H4 (cell line): ENCODE results near the gene PHTF1. TPM values are rescaled to one million over a fixed set of nuclear protein-coding genes. Genes with fewer than 3 reads are reported as not detected.

Source experiments
- DNase-seq: peaks from one replicate; pipeline ENCODE4 v3.0.0-alpha.2; 2015; ENCODE audit warnings: low spot score
- total RNA-seq: library from RNA; depleted of rRNA; stranded (reverse); fragments of >200 nt; shearing (Covaris generic); gene quantifications from 2 replicates; pipeline ENCODE4 v1.2.3, GENCODE V29; 2014; rRNA removed

The PHTF1 gene
- total RNA-seq, 1 experiment from 2014 or later = 26.3 TPM

DNA sequence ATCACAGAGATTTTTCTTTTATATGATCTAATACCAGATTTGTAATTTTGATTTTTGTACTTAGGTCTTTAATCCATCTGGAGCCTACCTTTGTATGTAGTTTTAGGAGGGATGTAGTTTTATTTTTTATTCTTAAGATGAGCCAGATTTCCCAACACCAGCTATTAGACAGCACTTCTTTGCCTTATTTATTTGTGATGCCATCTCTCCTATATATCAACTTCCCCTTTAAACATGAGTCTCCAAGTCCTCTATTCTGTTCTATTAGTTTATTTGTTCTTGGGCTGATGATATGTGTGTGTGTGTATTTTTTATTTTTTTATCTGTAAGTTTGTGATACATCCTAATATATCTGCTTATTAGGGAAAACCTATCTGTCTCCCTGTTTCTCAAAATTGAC lies 94.2 kb downstream of the PHTF1 start:
- DNase-seq = no peak

DNA sequence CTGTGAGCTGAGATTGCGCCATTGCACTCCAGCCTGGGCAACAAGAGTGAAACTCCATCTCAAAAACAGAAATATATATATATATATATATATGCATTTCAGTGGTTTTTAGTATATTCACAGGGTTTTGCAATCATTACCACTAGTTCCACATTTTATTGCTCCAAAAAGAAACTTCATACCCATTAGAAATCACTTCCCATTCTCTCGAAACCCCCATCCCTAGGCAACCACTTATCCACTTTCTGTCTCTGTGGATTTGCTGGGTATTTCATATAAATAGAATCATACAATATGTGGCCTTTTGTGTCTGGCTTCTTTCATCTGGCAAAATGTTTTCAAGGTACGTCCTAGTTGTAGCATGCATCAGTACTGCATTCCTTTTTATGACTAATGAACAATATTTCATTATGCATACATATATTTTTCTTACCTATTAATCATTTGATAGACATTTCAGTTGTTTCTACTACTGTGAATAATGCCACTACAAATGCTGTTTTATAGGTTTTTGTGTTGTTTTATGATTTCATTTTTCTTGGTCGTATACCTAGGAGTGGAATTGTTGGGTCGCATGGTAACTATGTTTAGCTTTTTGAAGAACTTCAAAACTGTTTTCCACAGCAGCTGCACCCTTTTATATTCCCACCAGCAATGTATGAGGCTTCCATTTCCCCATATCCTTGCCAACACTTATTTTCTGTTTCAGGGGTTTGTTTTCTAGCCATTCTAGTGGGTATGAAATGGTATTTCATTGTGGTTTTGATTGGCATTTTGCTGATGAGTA lies 95.9 kb downstream of the PHTF1 start:
- no peak for DNase-seq

DNA sequence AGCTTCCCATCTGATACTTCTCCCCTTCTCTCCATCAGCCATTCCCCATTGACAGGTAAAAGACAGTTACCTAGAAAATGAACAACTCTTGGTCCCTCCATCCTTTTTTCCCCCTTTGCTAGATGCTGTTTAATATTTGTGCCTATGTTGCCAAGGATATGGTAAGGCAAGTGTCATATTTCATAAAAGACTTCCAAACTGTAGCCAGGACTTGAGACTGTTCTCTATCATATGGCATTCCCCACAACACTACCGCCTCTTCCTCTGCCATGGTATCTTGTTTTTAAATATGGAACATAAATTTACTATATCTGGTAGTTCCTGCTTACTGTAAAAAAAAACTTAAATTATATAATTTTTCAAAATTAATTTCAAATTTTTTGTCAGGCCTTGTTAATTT lies 97.2 kb downstream of the PHTF1 start:
- DNase-seq = no peak

DNA sequence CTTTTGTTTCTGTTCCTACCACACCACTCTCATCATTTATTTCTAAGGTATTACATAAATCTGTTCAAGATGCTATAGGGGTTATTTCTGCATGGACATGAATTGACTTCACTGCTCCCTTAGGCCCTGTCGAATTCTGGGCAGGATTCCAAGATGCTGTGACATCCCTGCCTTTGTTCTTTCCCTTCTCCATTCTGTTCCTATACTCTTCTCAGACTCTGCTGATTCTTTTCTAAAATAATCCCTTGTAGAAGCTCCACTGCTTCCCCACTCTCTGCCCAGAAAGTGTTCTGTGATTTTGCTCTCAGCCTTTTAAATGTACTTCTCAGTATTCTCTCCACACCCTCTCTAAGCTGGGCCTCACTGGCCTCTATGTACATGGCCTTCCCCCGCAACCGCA lies 99.2 kb downstream of the PHTF1 start:
- no peak for DNase-seq

DNA sequence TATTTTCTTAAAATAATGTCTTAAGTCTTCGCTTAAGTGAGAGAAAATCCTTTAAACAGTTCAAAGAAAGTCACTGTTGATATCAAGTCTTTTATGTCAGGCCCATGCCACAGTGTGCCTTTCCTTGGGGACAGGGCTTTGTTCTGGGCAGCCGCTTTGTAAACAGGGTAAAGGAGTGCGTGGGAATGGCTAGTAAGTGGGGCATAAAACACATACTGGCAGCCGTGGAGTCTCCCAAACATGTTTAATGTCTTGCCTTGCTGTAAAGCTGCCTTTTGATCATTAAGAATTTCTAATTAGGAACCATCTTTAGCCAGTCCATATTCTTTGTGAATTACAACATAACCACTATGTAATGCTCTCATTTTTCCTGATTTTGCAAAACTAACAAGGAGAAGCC lies 99.7 kb downstream of the PHTF1 start:
- no peak for DNase-seq

DNA sequence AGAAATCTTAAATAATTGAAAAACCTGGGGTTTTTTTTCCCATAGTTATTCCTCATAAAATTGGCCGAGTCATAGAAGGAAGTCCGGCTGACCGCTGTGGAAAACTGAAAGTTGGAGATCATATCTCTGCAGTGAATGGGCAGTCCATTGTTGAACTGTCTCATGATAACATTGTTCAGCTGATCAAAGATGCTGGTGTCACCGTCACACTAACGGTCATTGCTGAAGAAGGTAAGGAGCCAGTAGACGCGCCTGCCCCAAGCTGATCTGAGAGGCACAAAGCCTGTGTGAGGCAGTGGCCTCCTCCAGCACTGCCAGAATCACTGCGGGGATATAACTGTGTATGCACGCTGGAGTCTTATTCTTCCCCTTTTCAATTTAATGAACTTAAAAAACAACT lies 100.3 kb downstream of the PHTF1 start:
- DNase-seq = no peak

DNA sequence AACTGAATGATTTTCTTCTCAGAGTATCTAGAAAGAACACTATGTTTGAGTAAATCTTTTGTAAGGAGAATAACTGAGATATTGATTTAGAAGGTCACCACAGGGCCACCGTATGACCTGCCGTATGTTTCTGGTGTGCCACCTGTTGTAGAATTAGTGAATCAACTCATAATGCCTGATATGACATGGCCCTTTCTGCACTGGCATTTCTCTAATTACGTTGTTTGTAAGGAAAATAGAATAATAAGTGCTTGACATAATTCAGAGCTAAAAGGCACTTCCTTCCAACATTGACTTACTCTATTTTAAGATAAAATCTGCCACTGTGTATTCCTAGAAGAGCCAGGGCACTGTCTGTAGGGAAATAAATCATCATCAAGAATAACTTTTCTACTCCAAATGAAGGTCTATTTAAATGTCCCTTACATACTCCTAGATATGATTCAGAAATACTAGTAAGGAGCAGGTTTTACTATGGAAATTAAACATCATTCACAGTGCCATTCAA lies 101.7 kb downstream of the PHTF1 start:
- no peak for DNase-seq

DNA sequence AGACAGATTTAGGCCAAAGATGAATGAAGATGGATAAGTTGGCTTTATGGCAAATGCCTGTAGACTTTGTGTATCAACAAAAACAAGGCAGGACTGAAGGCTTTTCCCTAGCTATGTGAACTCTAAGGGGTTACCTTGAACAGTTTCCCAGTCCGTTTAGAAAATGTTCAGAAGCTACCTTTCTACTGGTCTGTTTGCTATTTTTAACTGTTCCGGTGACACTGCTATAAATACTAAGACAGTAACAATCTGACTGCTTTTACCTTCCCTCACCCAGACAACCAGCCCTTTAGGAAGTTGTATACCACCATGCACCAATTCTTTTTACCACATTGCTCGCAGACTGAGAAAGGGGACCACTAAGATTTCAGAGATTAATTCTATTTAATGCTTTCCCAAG lies 102.2 kb downstream of the PHTF1 start:
- no peak for DNase-seq

DNA sequence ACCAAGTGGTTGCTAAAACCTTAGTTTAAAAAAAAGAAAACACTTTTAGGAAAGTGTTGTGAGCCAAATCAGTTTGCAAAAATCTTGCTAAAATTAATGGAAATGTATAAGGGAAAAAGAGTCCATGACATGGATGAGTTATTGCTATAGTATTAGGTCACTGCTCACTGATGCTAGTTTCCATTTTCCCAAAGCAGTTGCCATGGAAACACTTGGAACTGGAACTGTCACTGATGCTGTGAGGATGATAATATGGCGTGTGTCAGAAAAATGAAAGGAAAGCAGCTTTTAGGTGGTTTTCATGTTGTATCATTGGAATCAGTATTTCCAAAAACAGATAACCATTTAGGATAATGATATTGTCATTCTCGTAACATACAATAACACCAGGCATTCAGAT lies 104.4 kb downstream of the PHTF1 start:
- no peak for DNase-seq

DNA sequence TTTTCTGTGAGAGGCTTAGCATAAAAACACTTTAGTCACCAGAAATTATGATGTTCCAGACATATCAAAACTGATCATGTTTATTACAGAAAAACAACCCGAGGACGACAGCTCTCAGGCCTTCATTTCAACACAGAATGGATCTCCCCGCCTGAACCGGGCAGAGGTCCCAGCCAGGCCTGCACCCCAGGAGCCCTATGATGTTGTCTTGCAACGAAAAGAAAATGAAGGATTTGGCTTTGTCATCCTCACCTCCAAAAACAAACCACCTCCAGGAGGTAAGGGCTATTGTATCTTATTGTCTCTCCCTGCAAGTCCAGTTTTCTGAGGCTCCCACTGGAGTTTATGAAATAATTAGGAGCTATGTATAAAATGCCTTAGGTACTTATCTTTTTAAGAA lies 105.5 kb downstream of the PHTF1 start:
- DNase-seq = no peak

DNA sequence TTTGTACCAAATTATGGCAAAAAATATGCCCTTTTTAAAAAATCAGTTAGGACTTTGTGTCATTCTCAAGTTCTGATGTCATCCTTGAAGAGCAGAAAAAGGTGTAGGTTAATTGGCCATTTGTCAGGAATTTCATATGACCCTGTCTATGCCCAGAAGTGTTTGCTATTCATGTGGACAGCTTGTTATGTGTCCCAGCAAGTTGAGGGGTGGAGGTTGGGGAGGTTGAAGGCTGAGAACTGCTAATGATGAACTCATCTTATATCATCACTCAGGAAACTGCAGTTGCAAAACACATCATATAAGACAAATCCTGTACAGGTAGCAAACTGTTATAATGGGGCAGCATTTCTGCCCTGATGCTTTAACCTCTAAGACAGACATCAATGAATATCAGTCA lies 106.5 kb downstream of the PHTF1 start:
- no peak for DNase-seq

DNA sequence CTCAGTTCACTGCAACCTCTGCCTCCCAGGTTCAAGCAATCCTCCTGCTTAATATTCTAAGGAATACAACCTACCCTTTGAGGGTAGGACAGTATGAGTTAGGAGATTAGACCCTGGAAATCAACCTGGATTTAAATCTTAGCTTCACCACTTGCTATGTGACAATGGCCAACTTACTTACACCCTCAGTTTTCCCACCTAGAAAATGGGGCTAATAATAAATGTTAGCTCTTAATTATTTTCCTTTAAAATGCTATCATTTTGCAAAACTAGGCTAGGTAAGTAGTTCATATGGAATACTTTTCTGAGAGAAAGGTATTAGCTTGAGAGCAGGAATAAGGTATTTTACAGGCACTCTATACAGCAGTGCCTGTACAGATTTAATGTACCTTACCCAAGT lies 110.8 kb downstream of the PHTF1 start:
- DNase-seq = no peak

DNA sequence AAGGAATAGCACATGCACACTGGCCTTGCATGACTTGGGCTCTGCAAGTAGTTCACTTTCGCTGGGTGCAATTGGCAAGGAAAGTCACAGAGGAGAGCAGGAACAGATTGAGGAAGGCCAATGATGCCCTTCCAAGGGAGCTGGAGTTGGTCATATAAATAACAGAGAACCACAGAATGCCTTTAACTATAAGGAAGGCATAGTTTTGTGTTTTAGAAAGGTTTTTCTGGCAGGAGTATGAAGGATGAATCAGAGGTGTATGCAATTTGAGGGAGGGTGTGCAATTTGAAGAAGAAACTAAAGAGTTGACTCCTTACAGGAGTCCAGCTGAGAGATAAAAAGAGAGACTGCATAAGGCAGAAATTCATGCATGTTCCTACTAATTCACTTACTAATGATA lies 112.1 kb downstream of the PHTF1 start:
- DNase-seq = no peak

Other genes with a start within 250 kb of the PHTF1 start
- gene RSBN1, start 53.0 kb upstream of the PHTF1 start, total RNA-seq = 2.5 and 3.2 TPM in 2 replicates
- gene PTPN22, start 112.2 kb upstream of the PHTF1 start, total RNA-seq = 0.62 and 0.68 TPM in 2 replicates
- gene BCL2L15, start 128.1 kb upstream of the PHTF1 start, total RNA-seq = not detected in 2 replicates
- 6.9 and 9.4 TPM in 2 replicates for gene AP4B1, start 145.3 kb upstream of the PHTF1 start, total RNA-seq
- 5.7 and 6.0 TPM in 2 replicates for gene DCLRE1B, start 145.8 kb upstream of the PHTF1 start, total RNA-seq
- 8.3 and 11.8 TPM in 2 replicates for gene HIPK1, start 169.8 kb upstream of the PHTF1 start, total RNA-seq
- 8.4 and 12.6 TPM in 2 replicates for gene OLFML3, start 220.0 kb upstream of the PHTF1 start, total RNA-seq